KMS-11 (cell line): ENCODE results near the gene EQTN.

ENCODE experiments used
- H2AFZ ChIP-seq: fragments of 200-600 bp; sonication (generic); 2 replicates; pipeline ENCODE4 v1.6.1; 2016; ENCODE audit warnings: antibody characterized with exemption, mixed run types, low read depth
- H3K27ac ChIP-seq: fragments of 200-600 bp; sonication (generic); 2 replicates; pipeline ENCODE4 v1.6.1; 2016; ENCODE audit warnings: mild to moderate bottlenecking, mixed run types
- H3K27me3 ChIP-seq: fragments of 200-600 bp; sonication (generic); 2 replicates; pipeline ENCODE4 v1.6.1; 2017; ENCODE audit warnings: mild to moderate bottlenecking, low read depth, mixed run types, moderate library complexity; ENCODE audit not compliant: insufficient read depth
- H3K36me3 ChIP-seq: fragments of 200-600 bp; sonication (generic); 2 replicates; pipeline ENCODE4 v1.6.1; 2017; ENCODE audit warnings: mild to moderate bottlenecking, mixed run types; ENCODE audit not compliant: insufficient read depth
- H3K4me1 ChIP-seq: fragments of 200-600 bp; sonication (generic); 2 replicates; pipeline ENCODE4 v1.6.1; 2016; ENCODE audit warnings: mild to moderate bottlenecking, low read depth, mixed run types; ENCODE audit not compliant: poor library complexity, severe bottlenecking
- H3K4me2 ChIP-seq: fragments of 200-600 bp; sonication (generic); 2 replicates; pipeline ENCODE4 v1.7.0; 2016; ENCODE audit warnings: mild to moderate bottlenecking, mixed run types
- H3K4me3 ChIP-seq: fragments of 200-600 bp; sonication (generic); IDR thresholded peaks from 2 replicates; pipeline ENCODE4 v1.6.1; 2017; ENCODE audit warnings: low read depth, low read length, mixed read lengths; ENCODE audit not compliant: insufficient read depth
- H3K79me2 ChIP-seq: fragments of 200-600 bp; sonication (generic); 2 replicates; pipeline ENCODE4 v1.6.1; 2016; ENCODE audit warnings: low read depth, mixed run types; ENCODE audit not compliant: insufficient read depth
- H3K9ac ChIP-seq: fragments of 200-600 bp; sonication (generic); 2 replicates; pipeline ENCODE4 v1.6.1; 2016; ENCODE audit warnings: mild to moderate bottlenecking, mixed run types
- H4K20me1 ChIP-seq: fragments of 200-600 bp; sonication (generic); 2 replicates; pipeline ENCODE4 v1.6.1; 2016; ENCODE audit warnings: mild to moderate bottlenecking, mixed run types; ENCODE audit not compliant: insufficient read depth
- CTCF ChIP-seq: fragments of 200-600 bp; sonication (generic); conservative IDR thresholded peaks from 2 replicates; pipeline ENCODE4 v1.6.1; 2017; ENCODE audit warnings: low read depth, mild to moderate bottlenecking, antibody characterized with exemption, low read length, moderate library complexity, mixed read lengths

EQTN gene

GRCh38 chr9:27311184-27311583 is 14.2 kb upstream of the EQTN start:
- Histone ChIP-seq H3K4me1 (no peaks in the 10 kb centered on the region), H3K4me2 (no peak overlapping the region), H3K9ac (no peak overlapping the region), H2AFZ (no peak overlapping the region), H3K36me3 (no peaks in the 10 kb centered on the region), H4K20me1 (no peaks in the 10 kb centered on the region), H3K27ac (no peak overlapping the region), H3K4me3 (no peak overlapping the region), H3K27me3 (no peaks in the 10 kb centered on the region), H3K79me2 (no peaks in the 10 kb centered on the region)
- no peak for TF ChIP-seq CTCF

- Histone ChIP-seq H3K4me1 (no peaks in the 10 kb centered on the region), H3K4me3 (no peak overlapping the region), H2AFZ (no peak overlapping the region), H3K27me3 (no peaks in the 10 kb centered on the region), H3K36me3 (no peaks in the 10 kb centered on the region), H4K20me1 (no peaks in the 10 kb centered on the region), H3K4me2 (no peak overlapping the region), H3K79me2 (no peaks in the 10 kb centered on the region), H3K27ac (no peak overlapping the region), H3K9ac (no peak overlapping the region)
- TF ChIP-seq CTCF = no peak
Observed at GRCh38 chr9:27310582-27310981, 13.6 kb upstream of the EQTN start.

GRCh38 chr9:27308691-27309390 is 11.9 kb upstream of the EQTN start:
- Histone ChIP-seq H3K4me1 (no peaks in the 10 kb centered on the region), H3K27ac (no peak overlapping the region), H3K4me3 (no peak overlapping the region), H3K79me2 (no peaks in the 10 kb centered on the region), H2AFZ (no peak overlapping the region), H3K9ac (no peak overlapping the region), H3K36me3 (no peaks in the 10 kb centered on the region), H4K20me1 (no peaks in the 10 kb centered on the region), H3K4me2 (no peak overlapping the region), H3K27me3 (no peaks in the 10 kb centered on the region)
- no peak for TF ChIP-seq CTCF

GRCh38 chr9:27304521-27304920 is 7.6 kb upstream of the EQTN start:
- no peaks in the 10 kb centered on the region for H3K36me3 ChIP-seq
- H3K79me2 ChIP-seq = no peaks in the 10 kb centered on the region
- no peaks in the 10 kb centered on the region for H3K4me1 ChIP-seq
- H2AFZ ChIP-seq = no peak overlapping the region
- H4K20me1 ChIP-seq = no peaks in the 10 kb centered on the region
- no peak overlapping the region for H3K9ac ChIP-seq
- H3K4me2 ChIP-seq = no peak overlapping the region
- no peak overlapping the region for H3K27ac ChIP-seq
- no peak for TF ChIP-seq CTCF
- H3K4me3 ChIP-seq = no peak overlapping the region
- H3K27me3 ChIP-seq = no peaks in the 10 kb centered on the region
